PC-3 (cell line): ENCODE results near the gene DLL3. TPM values are rescaled to one million over a fixed set of nuclear protein-coding genes. Genes with fewer than 3 reads are reported as not detected.

Experiments
- ATAC-seq: fragments of 200-7000 bp; cut with Tn5 transposase; 2 replicates; pipeline ENCODE4 v1.9.1; 2020; ENCODE audit warnings: mild to moderate bottlenecking, moderate library complexity
- BruUV-seq: library from RNA; stranded (reverse); fragments of 400-500 nt; replicated peaks from 2 replicates; lab custom pipeline; 2021; lab: Mats Ljungman, UMichigan
- CTCF ChIA-PET: fragments of 300-600 bp; sonication (Branson Sonifier 250); formaldehyde crosslinking; loops from one replicate; lab custom pipeline; 2022; ENCODE audit warnings: antibody characterized with exemption; lab: Charles Lee
- POLR2A ChIA-PET: fragments of 300-600 bp; sonication (Branson Sonifier 250); formaldehyde crosslinking; loops from one replicate; lab custom pipeline; 2022; ENCODE audit warnings: antibody characterized with exemption; ENCODE audit not compliant: unreplicated experiment; lab: Charles Lee
- DNase-seq: peaks from one replicate; pipeline ENCODE4 v3.0.0-alpha.2; 2015
- H2AFZ ChIP-seq: fragments of 300-600 bp; sonication (generic); 2 replicates; pipeline ENCODE4 v1.6.0; 2016; ENCODE audit warnings: antibody characterized with exemption, low read length
- H3F3A ChIP-seq: fragments of 300-600 bp; sonication (generic); one replicate; pipeline ENCODE4 v1.6.0; 2017; ENCODE audit warnings: antibody characterized with exemption, low read length, control low read depth, mild to moderate bottlenecking; ENCODE audit not compliant: unreplicated experiment
- H3K27ac ChIP-seq: fragments of 300-600 bp; sonication (generic); 2 replicates; pipeline ENCODE4 v1.5.1; 2016; ENCODE audit warnings: mild to moderate bottlenecking, low read length
- H3K27me3 ChIP-seq: fragments of 300-600 bp; sonication (generic); 2 replicates; pipeline ENCODE4 v1.6.1; 2016; ENCODE audit warnings: low read length, mixed read lengths
- H3K36me3 ChIP-seq: fragments of 300-600 bp; sonication (generic); 2 replicates; pipeline ENCODE4 v1.6.1; 2016; ENCODE audit warnings: low read depth, mixed run types, low read length, mixed read lengths
- H3K4me1 ChIP-seq: fragments of 300-600 bp; sonication (generic); 2 replicates; pipeline ENCODE4 v1.5.1; 2016; ENCODE audit warnings: low read length; ENCODE audit not compliant: insufficient read depth
- H3K4me2 ChIP-seq: fragments of 300-600 bp; sonication (generic); 2 replicates; pipeline ENCODE4 v1.6.0; 2016; ENCODE audit warnings: low read length
- H3K4me3 ChIP-seq: fragments of 300-600 bp; sonication (generic); 2 replicates; pipeline ENCODE4 v1.5.1; 2016; ENCODE audit warnings: mild to moderate bottlenecking, low read length, mixed read lengths
- H3K79me2 ChIP-seq: fragments of 300-600 bp; sonication (generic); 2 replicates; pipeline ENCODE4 v1.6.1; 2017; ENCODE audit warnings: low read length, mixed read lengths
- H3K9ac ChIP-seq: fragments of 300-600 bp; sonication (generic); 2 replicates; pipeline ENCODE4 v1.6.0; 2016; ENCODE audit warnings: mild to moderate bottlenecking, low read length
- H3K9me2 ChIP-seq: fragments of 300-600 bp; sonication (generic); replicated peaks from 2 replicates; pipeline ENCODE4 v1.6.1; 2016; ENCODE audit warnings: mixed run types, low read length, mixed read lengths
- H3K9me3 ChIP-seq: fragments of 300-600 bp; sonication (generic); 2 replicates; pipeline ENCODE4 v1.6.1; 2016; ENCODE audit warnings: low read length, mixed read lengths
- H4K20me1 ChIP-seq: fragments of 300-600 bp; sonication (generic); 2 replicates; pipeline ENCODE4 v1.6.1; 2016; ENCODE audit warnings: low read length, mixed read lengths
- CTCF ChIP-seq: fragments of 300-600 bp; sonication (generic); conservative IDR thresholded peaks from 2 replicates; pipeline ENCODE4 v1.5.1; 2017; ENCODE audit warnings: antibody characterized with exemption, low read depth, mild to moderate bottlenecking, low read length
- EZH2 ChIP-seq: fragments of 300-600 bp; sonication (generic); IDR thresholded peaks from one replicate; pipeline ENCODE4 v1.6.1; 2017; ENCODE audit warnings: antibody characterized with exemption, mild to moderate bottlenecking, low read length; ENCODE audit not compliant: unreplicated experiment
- EZH2phosphoT487 ChIP-seq: fragments of 300-600 bp; sonication (generic); IDR thresholded peaks from 2 replicates; pipeline ENCODE4 v1.6.1; 2018; ENCODE audit warnings: mild to moderate bottlenecking, antibody characterized with exemption, low read length, borderline replicate concordance
- intact Hi-C: fragments of 100-400 bp; cut with micrococcal nuclease; formaldehyde crosslinking; loops from 2 replicates; pipeline ENCODE4 v1.9.0; 2023
- total RNA-seq: library from RNA; depleted of rRNA; stranded (reverse); fragments of >200 nt; gene quantifications from 2 replicates; pipeline ENCODE4 v1.2.3, GENCODE V29; 2014

Gene DLL3
- total RNA-seq, 1 experiment from 2014 or later = 7.2 TPM

GRCh38 chr19:39506944-39507714 is 8.4 kb downstream of the DLL3 start:
- no peaks in the 10 kb centered on the region for H3F3A ChIP-seq
- H3K36me3 ChIP-seq = no peaks in the 10 kb centered on the region
- BruUV-seq = no TSS peak
- TF ChIP-seq EZH2phosphoT487 = no peak
- no peak for TF ChIP-seq CTCF
- no peak for TF ChIP-seq EZH2
- POLR2A ChIA-PET = interaction anchor here (0.6 kb wide), 1 partner anchor 100 kb away, joined by 3 read pairs; the partner anchor contains the start of gene ZFP36
- H3K27me3 ChIP-seq = no peaks in the 10 kb centered on the region
- no peak overlapping the region for H3K27ac ChIP-seq
- DNase-seq (peak; percentile 67), ATAC-seq (peak; percentile 88)
- no peaks in the 10 kb centered on the region for H4K20me1 ChIP-seq
- H3K9me2 ChIP-seq = no peaks in the 10 kb centered on the region
- no peaks in the 10 kb centered on the region for H3K9me3 ChIP-seq
- H3K4me1 ChIP-seq = peaks cover 9% of the 10 kb centered on the region; the same call in 1 of the 2 replicates
- 0 out of 2 replicates have a peak, but pooled peaks cover 6% of the 10 kb centered on the region for H3K79me2 ChIP-seq
- H3K9ac ChIP-seq = peak overlapping the region; percentile 67
- intact Hi-C loops = no loop called here
- peak overlapping the region; percentile 90 for H3K4me2 ChIP-seq
- peak overlapping the region; percentile 80 for H3K4me3 ChIP-seq
- H2AFZ ChIP-seq = peak overlapping the region; percentile 92
- CTCF ChIA-PET = interaction anchor here (0.8 kb wide), 1 partner anchor 30 kb away, joined by 3 read pairs; no protein-coding TSS in a partner anchor

- ChIA-PET CTCF (no interaction called here), POLR2A (no interaction called here)
- no peaks in the 10 kb centered on the region for H3K9me3 ChIP-seq
- H3K9ac ChIP-seq = peak overlapping the region; percentile 67
- H3K4me3 ChIP-seq = peak overlapping the region; percentile 80
- 0 out of 2 replicates have a peak, but pooled peaks cover 6% of the 10 kb centered on the region for H3K79me2 ChIP-seq
- H3K36me3 ChIP-seq = no peaks in the 10 kb centered on the region
- no peaks in the 10 kb centered on the region for H3F3A ChIP-seq
- H3K27me3 ChIP-seq = no peaks in the 10 kb centered on the region
- no peaks in the 10 kb centered on the region for H3K9me2 ChIP-seq
- peak overlapping the region; percentile 90 for H3K4me2 ChIP-seq
- peak overlapping the region; percentile 92 for H2AFZ ChIP-seq
- peaks cover 9% of the 10 kb centered on the region; the same call in 1 of the 2 replicates for H3K4me1 ChIP-seq
- BruUV-seq = TSS peak; percentile 75
- DNase-seq = no peak
- TF ChIP-seq EZH2phosphoT487 (no peak), CTCF (no peak), EZH2 (no peak)
- intact Hi-C loops = no loop called here
- H3K27ac ChIP-seq = no peak overlapping the region
- ATAC-seq = no peak
- H4K20me1 ChIP-seq = no peaks in the 10 kb centered on the region
These were observed 9.1 kb downstream of the DLL3 start for GRCh38 chr19:39507715-39508364.
